Measurements from ENCODE around the gene GLIPR1.
"Not testable (repeated sequence)": the region's sequence is repeated elsewhere in the genome, so short reads cannot be mapped to it uniquely, and the experiment has no call there.

DNA sequence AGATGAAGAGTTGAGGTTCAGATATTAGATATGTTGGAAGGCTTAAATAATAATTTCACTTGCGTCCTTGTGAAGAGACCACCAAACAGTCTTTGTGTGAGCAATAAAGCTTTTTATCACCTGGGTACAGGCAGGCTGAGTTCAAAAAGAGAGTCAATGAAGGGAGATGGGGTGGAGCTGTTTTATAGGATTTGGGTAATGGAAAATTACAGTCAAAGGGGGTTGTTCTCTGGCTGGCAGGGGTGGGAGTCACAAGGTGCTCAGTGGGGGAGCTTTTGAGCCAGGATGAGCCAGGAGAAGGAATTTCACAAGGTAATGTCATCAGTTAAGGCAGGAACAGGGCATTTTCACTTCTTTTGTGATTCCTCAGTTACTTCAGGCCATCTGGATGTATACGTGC, 3.9 kb downstream of the GLIPR1 start:
- TF ChIP-seq, protein P1, sequence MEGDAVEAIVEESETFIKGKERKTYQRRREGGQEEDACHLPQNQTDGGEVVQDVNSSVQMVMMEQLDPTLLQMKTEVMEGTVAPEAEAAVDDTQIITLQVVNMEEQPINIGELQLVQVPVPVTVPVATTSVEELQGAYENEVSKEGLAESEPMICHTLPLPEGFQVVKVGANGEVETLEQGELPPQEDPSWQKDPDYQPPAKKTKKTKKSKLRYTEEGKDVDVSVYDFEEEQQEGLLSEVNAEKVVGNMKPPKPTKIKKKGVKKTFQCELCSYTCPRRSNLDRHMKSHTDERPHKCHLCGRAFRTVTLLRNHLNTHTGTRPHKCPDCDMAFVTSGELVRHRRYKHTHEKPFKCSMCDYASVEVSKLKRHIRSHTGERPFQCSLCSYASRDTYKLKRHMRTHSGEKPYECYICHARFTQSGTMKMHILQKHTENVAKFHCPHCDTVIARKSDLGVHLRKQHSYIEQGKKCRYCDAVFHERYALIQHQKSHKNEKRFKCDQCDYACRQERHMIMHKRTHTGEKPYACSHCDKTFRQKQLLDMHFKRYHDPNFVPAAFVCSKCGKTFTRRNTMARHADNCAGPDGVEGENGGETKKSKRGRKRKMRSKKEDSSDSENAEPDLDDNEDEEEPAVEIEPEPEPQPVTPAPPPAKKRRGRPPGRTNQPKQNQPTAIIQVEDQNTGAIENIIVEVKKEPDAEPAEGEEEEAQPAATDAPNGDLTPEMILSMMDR (IDR thresholded peaks at IDR 0.05; ENCODE audit: low read length) = not testable (repeated sequence)
- TF ChIP-seq EZH2 (IDR thresholded peaks at IDR 0.05; ENCODE audit: borderline replicate concordance, low read length) = not testable (repeated sequence)
